Immature natural killer cell (primary cell): ENCODE measurements around the gene SNX25. TPM values are rescaled to one million over a fixed set of nuclear protein-coding genes. Genes with fewer than 3 reads are reported as not detected.
A peak's percentile ranks its signal among the peaks of the same experiment; 100 is the strongest.
"Not testable (repeated sequence)": the region's sequence is repeated elsewhere in the genome, so short reads cannot be mapped to it uniquely, and the experiment has no call there.

Experiments
- DNase-seq, 3 donors: peaks; one replicate each; pipeline ENCODE4 v3.0.0; 2022; ENCODE audit warnings: mixed read lengths in 1 of 3
- H3K27ac Mint-ChIP-seq, 6 donors: one replicate each; pipeline ENCODE4 v1.8.0; 2020; ENCODE audit warnings: mixed read lengths in 6 of 6, mild to moderate bottlenecking in 5 of 6, inconsistent platforms in 4 of 6, moderate library complexity in 3 of 6
- H3K27me3 Mint-ChIP-seq, 3 donors: one replicate each; pipeline ENCODE4 v1.8.0; 2020 to 2021; ENCODE audit warnings: low read depth in 3 of 3, mild to moderate bottlenecking in 3 of 3, mixed read lengths in 3 of 3, moderate library complexity in 3 of 3, inconsistent platforms in 1 of 3
- H3K36me3 Mint-ChIP-seq, 3 donors: one replicate each; pipeline ENCODE4 v1.8.0; 2020; ENCODE audit warnings: mixed read lengths in 3 of 3, inconsistent platforms in 2 of 3, mild to moderate bottlenecking in 2 of 3
- H3K4me1 Mint-ChIP-seq, 2 donors: one replicate each; pipeline ENCODE4 v1.8.0; 2020; ENCODE audit warnings: inconsistent platforms in 2 of 2, mild to moderate bottlenecking in 2 of 2, mixed read lengths in 2 of 2, moderate library complexity in 1 of 2
- H3K4me3 Mint-ChIP-seq, 5 donors: one replicate each; pipeline ENCODE4 v1.8.0; 2020; ENCODE audit warnings: mild to moderate bottlenecking in 5 of 5, mixed read lengths in 5 of 5, inconsistent platforms in 3 of 5, moderate library complexity in 3 of 5
- H3K9me3 Mint-ChIP-seq, 6 donors: one replicate each; pipeline ENCODE4 v1.8.0; 2020; ENCODE audit warnings: mild to moderate bottlenecking in 6 of 6, mixed read lengths in 6 of 6, inconsistent platforms in 4 of 6, moderate library complexity in 3 of 6
- polyA plus RNA-seq, 3 donors: library from polyadenylated mRNA; unstranded; fragments of 300-500 nt; fragmentation: Illumina TruSeq; gene quantifications; one replicate each; pipeline ENCODE4 v1.2.3, GENCODE V29; 2021

Gene SNX25
- polyA plus RNA-seq, 3 donors from 2014 or later, result 1.9 to 5.2 (median 3.3) TPM

DNA sequence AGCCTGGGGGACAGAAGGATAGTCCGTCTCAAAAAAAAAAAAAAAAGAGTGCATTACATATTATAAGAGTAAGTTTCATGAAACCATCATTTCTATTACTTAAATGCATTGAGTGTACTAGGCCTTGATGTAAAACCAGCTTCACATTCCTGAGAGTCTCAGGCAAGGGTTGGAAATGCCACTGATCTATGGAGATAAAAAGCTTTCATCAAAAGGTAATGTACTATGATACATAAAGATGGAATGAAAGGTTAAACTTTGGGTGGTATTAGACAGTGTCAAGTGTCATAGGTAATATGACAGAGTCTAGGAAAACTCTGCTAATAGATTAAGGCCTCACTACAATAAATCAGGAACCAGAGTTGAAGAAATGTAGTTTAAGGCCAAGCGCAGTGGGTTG, 13.0 kb upstream of the SNX25 start:
- no peaks in the 10 kb centered on the region for H3K27me3 Mint-ChIP-seq
- peaks cover 11 to 39% of the 10 kb centered on the region in 2 donors for H3K4me1 Mint-ChIP-seq
- no peak for DNase-seq
- peak overlapping the region in 2 of 6 donors; percentile 55 to 57 for H3K27ac Mint-ChIP-seq
- no peak overlapping the region for H3K4me3 Mint-ChIP-seq
- H3K36me3 Mint-ChIP-seq, result peaks cover 0 to 8% (median 4%) of the 10 kb centered on the region in 3 donors
- no peaks in the 10 kb centered on the region for H3K9me3 Mint-ChIP-seq

GRCh38 chr4:185198189-185198588, 11.2 kb upstream of the SNX25 start:
- H3K27me3 Mint-ChIP-seq, H3K9me3 Mint-ChIP-seq, H3K27ac Mint-ChIP-seq, H3K36me3 Mint-ChIP-seq, H3K4me3 Mint-ChIP-seq, DNase-seq: not testable (repeated sequence)
- H3K4me1 Mint-ChIP-seq, result peaks cover 21 to 47% of the 10 kb centered on the region in 2 donors

DNA sequence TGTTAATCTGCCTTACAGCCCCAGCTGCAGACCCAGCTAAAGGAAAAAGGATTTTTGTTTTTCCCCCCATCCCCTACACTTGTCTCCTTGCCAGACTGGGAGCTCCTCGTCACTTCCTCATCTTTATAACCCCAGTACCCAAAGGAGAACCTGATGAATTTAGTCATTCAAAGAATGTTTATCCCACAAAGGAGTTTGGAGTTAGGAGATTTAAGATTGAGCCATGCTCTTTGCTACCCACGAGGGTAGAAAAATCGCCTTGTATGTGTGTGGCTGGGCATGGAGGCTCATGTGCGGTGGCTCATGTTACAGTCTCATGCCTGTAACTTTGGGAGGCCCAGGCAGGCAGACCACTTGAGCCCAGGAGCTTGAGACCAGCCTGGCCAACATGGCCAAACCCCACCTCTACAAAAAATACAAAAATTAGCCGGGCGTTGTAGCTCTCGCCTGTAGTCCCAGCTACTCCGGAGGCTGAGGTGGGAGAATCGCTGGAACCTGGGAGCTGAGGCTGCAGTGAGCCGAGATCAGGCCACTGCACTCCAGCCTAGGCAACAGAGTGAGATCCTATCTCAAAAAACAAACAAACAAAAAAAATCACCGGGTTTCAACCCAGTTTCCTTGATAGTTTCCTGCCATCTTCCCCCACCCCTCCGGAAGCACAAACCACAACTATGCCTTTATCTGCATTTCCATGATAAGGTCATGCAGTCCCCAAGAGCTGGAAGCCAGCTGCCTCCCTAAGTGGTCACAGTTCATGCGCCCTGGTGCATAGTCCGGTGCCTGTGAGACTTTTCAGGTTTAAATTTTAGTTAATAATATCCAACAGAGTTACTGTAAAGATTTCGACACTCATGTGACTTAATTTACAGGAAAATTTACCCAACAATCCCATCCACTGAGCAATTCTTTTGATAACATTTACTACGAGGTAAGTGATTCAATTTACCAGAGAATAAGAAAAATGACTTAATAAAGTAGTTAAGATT, 7.1 kb upstream of the SNX25 start:
- H3K4me3 Mint-ChIP-seq, result peak overlapping the region; percentile 84 to 97 (median 93)
- H3K9me3 Mint-ChIP-seq, result no peaks in the 10 kb centered on the region
- H3K27ac Mint-ChIP-seq, result peak overlapping the region; percentile 96 to 99 (median 98)
- peaks cover 0 to 3% (median 0%) of the 10 kb centered on the region in 3 donors for H3K36me3 Mint-ChIP-seq
- H3K4me1 Mint-ChIP-seq, result peaks cover 37 to 51% of the 10 kb centered on the region in 2 donors
- peaks cover 2 to 14% (median 3%) of the 10 kb centered on the region in 3 donors for H3K27me3 Mint-ChIP-seq
- peak; percentile 26 to 51 (median 43) for DNase-seq

DNA sequence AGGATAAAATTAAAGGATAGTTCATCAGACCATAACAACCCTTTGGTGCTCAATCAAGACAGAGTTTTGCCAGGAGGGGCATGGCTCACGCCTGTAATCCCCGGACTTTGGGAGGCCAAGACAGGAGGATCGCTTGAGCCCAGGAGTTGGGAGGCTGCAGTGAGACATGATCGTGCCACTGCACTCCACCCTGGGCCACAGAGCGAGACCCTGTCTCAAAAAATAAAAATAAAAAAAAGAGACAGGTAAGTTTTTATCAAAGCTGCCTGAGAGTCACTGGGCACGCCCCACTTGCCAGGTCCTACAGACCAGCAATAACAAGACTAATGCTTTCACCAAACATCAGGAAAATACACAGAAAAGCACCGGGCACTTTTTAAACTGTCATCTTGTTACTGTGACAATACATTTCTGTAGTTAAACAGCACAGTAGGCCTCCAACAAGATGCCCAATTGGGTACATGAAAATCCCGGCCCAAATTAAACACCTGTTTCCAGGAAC, 6.4 kb upstream of the SNX25 start:
- Mint-ChIP-seq H3K36me3 (peaks cover 0 to 3% (median 0%) of the 10 kb centered on the region in 3 donors), H3K4me3 (peak overlapping the region; percentile 84 to 97 (median 93)), H3K9me3 (no peaks in the 10 kb centered on the region), H3K27ac (peak overlapping the region; percentile 96 to 99 (median 98)), H3K27me3 (peaks cover 2 to 14% (median 3%) of the 10 kb centered on the region in 3 donors), H3K4me1 (peaks cover 37 to 51% of the 10 kb centered on the region in 2 donors)
- DNase-seq, result peak in 1 of 3 donors; percentile 14

- peaks cover 0 to 3% (median 0%) of the 10 kb centered on the region in 3 donors for H3K36me3 Mint-ChIP-seq
- peak within 1 kb of the TSS; percentile 84 to 97 (median 93) for H3K4me3 Mint-ChIP-seq
- DNase-seq, result peak; percentile 89 to 92 (median 91)
- peaks cover 38 to 53% of the 10 kb centered on the region in 2 donors for H3K4me1 Mint-ChIP-seq
- no peaks in the 10 kb centered on the region for H3K9me3 Mint-ChIP-seq
- H3K27me3 Mint-ChIP-seq, result peaks cover 2 to 14% (median 3%) of the 10 kb centered on the region in 3 donors
- peak within 1 kb of the TSS; percentile 96 to 99 (median 98) for H3K27ac Mint-ChIP-seq
Observed at GRCh38 chr4:185203486-185204237, 5.7 kb upstream of the SNX25 start, which contains the start of gene CFAP97. TSS of gene CFAP97 (minus strand) at chr4:185204000. CDS start at chr4:185191196, 12,804 bp downstream.

DNA sequence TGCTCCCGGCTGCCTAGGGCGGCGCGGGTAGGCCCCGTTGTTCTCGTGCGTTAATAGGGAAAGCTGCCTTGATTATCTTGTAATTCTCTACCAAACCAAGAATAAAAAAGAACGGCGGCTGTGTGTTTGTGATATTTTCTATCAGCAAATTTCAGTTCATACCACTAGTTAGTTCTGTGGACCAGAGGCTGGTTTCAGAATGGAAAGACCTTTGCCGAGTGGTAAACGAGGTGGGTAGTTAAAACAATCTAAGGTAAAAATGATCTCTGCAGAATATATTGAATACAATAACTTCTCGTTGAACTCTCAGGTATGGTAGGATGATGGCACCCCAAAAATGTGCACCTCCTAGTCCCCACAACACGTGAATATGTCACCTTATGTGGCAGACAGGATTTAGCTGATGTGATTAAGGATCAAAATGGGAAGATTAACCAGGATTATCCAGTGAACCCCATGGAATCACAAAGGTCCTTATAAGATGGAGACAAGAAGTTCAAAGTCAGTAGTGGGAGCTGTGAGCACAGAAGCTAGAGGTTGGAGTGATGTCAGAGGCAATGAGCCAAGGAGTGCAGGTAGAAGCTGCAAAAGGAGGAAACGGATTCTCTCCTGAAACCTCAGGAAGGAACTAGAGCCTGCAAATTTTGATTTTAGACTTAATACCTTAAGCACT, 5.0 kb upstream of the SNX25 start:
- H3K4me1 Mint-ChIP-seq, result peaks cover 43 to 59% of the 10 kb centered on the region in 2 donors

DNA sequence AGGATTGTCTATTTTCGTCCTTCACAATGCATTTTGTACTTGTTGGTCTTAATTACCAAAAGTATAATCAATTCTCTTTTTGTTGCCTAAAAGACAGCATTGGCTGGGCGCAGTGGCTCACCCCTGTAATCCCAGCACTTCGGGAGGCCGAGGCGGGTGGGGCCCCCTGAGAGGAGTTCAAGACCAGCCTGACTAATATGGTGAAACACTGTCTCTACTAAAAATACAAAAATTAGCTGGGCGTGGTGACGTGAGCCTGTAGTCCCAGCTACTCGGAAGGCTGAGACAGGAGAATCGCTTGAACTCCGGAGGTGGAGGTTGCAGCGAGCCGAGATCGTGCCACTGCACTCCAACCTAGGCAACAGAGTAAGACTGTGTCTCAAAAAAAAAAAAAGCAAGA, 4.3 kb upstream of the SNX25 start:
- DNase-seq, H3K9me3 Mint-ChIP-seq, H3K36me3 Mint-ChIP-seq: not testable (repeated sequence)
- peak overlapping the region in 4 of 5 donors; percentile 33 to 91 (median 83) for H3K4me3 Mint-ChIP-seq
- H3K4me1 Mint-ChIP-seq, result peaks cover 43 to 52% of the 10 kb centered on the region in 2 donors
- H3K27ac Mint-ChIP-seq, result peak overlapping the region; percentile 86 to 96 (median 95)
- H3K27me3 Mint-ChIP-seq, result peaks cover 2 to 19% (median 5%) of the 10 kb centered on the region in 3 donors

More for the DNA sequence above, 5.0 kb upstream of the SNX25 start:
- Mint-ChIP-seq H3K36me3 (peaks cover 0 to 3% (median 0%) of the 10 kb centered on the region in 3 donors), H3K27me3 (peaks cover 2 to 19% (median 5%) of the 10 kb centered on the region in 3 donors), H3K27ac (peak overlapping the region; percentile 86 to 96 (median 95)), H3K9me3 (no peaks in the 10 kb centered on the region), H3K4me3 (peak overlapping the region; percentile 82 to 93 (median 91))
- DNase-seq, result no peak

- DNase-seq, result no peak
- no peaks in the 10 kb centered on the region for H3K9me3 Mint-ChIP-seq
- peaks cover 4 to 24% (median 5%) of the 10 kb centered on the region in 3 donors for H3K27me3 Mint-ChIP-seq
- peak overlapping the region in 1 of 6 donors; percentile 96 for H3K27ac Mint-ChIP-seq
- peak overlapping the region in 2 of 5 donors; percentile 21 to 25 for H3K4me3 Mint-ChIP-seq
- H3K36me3 Mint-ChIP-seq, result no peaks in the 10 kb centered on the region
- peaks cover 45 to 53% of the 10 kb centered on the region in 2 donors for H3K4me1 Mint-ChIP-seq
Observed at GRCh38 chr4:185205697-185206342, 3.6 kb upstream of the SNX25 start.

- no peaks in the 10 kb centered on the region for H3K9me3 Mint-ChIP-seq
- peaks cover 5 to 25% (median 5%) of the 10 kb centered on the region in 3 donors for H3K27me3 Mint-ChIP-seq
- no peak overlapping the region for H3K27ac Mint-ChIP-seq
- peaks cover 50% of the 10 kb centered on the region in 2 donors for H3K4me1 Mint-ChIP-seq
- no peaks in the 10 kb centered on the region for H3K36me3 Mint-ChIP-seq
- no peak for DNase-seq
- no peak overlapping the region for H3K4me3 Mint-ChIP-seq
Observed at GRCh38 chr4:185207466-185207865, 1.9 kb upstream of the SNX25 start.

DNA sequence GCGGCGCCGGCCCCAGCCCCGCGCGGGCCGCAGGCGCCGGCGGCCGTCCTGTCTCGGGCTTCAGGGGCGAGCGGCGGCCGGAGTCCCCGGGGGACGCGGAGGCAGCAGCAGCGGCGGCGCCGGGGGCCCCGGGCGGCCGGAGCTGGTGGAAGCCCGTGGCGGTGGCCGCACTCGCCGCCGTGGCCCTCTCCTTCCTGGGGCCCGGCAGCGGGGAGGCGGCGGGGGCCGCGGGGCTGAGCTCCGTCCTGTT, 379 bp downstream of the SNX25 start:
- Mint-ChIP-seq H3K27me3 (peaks cover 1 to 12% (median 5%) of the 10 kb centered on the region in 3 donors), H3K4me1 (peaks cover 42 to 45% of the 10 kb centered on the region in 2 donors)
- not testable (repeated sequence) for H3K27ac Mint-ChIP-seq, H3K36me3 Mint-ChIP-seq, H3K9me3 Mint-ChIP-seq, DNase-seq, H3K4me3 Mint-ChIP-seq

DNA sequence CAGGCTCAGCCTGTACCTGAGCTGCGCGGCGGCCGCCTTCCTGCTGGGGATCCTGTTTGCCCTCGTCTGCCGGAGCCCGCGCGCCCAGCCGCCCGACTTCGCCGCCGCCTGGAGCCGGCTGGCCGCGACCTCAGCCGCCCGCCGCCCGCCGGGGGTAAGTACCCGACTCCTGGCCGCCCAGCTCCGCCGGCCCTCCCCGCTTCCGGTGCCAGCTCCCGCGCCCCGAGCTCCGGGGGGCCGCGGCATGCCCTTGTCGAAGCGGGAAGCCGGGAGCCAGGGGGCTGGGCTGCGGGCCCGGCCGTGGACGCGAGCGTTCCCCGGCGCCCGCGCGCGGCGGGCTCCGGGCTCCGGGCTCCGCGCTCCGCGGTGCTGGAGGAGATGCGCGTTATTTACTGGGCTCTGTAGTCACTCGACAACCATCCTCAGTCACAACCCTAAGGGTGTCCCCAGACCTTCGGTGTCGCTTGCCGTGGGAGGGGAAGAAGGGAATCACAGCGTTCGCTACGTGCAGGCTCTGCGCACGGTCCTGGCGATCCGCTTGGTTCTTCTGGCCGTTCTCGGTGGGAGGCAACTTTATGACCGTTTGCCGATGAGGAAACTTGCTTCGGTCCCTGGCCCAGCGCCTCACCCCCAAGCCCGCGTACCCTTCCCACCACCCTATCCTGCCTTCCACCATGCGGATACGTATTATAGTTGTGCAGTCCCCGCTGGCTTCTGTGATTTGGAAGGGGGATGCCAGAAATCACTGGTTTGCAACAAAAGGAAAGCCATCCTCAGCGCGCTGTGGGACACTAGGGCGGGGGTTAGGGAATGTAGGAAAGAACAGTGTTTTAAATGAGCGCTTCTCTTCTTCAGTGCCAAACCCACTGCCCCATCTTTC, 944 bp downstream of the SNX25 start:
- H3K27ac Mint-ChIP-seq, result peak overlapping the region; percentile 57 to 90 (median 80)
- peaks cover 1 to 12% (median 5%) of the 10 kb centered on the region in 3 donors for H3K27me3 Mint-ChIP-seq
- H3K36me3 Mint-ChIP-seq, result no peaks in the 10 kb centered on the region
- peak overlapping the region; percentile 87 to 91 (median 89) for H3K4me3 Mint-ChIP-seq
- H3K9me3 Mint-ChIP-seq, result no peaks in the 10 kb centered on the region
- peaks cover 38 to 40% of the 10 kb centered on the region in 2 donors for H3K4me1 Mint-ChIP-seq
- peak; percentile 47 to 55 (median 52) for DNase-seq

DNA sequence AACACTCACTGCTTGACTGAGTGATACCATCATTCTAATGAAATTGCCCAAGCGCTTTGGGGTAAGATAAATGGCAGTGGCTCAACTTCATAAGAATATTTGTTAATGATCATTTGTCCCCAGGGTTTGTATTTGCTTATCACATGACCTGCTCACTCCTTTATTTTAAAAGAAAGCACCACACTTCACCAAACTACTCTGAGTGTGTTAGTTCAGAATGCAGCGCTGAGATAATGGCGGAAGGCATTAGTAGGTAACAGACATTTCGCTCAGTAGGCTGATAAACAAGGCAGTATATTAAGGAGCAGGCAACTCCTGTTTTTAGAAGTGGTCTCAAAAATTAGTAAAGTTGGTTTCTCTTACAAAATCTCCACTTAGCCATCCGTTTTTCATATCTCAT, 1.6 kb downstream of the SNX25 start:
- no peak for DNase-seq
- H3K36me3 Mint-ChIP-seq, result no peaks in the 10 kb centered on the region
- H3K9me3 Mint-ChIP-seq, result no peaks in the 10 kb centered on the region
- peak overlapping the region; percentile 87 to 91 (median 89) for H3K4me3 Mint-ChIP-seq
- peak overlapping the region; percentile 57 to 90 (median 80) for H3K27ac Mint-ChIP-seq
- peaks cover 1 to 12% (median 5%) of the 10 kb centered on the region in 3 donors for H3K27me3 Mint-ChIP-seq
- H3K4me1 Mint-ChIP-seq, result peaks cover 36 to 38% of the 10 kb centered on the region in 2 donors
